Skeletal muscle tissue (tissue), 4 donors: ENCODE data around the gene KCNIP4. TPM values are rescaled to one million over a fixed set of nuclear protein-coding genes. Genes with fewer than 3 reads are reported as not detected.

Source experiments
- H3K27ac ChIP-seq: one replicate; pipeline ENCODE4 v1.7.0; 2013; ENCODE audit warnings: mild to moderate bottlenecking, low read depth, low read length, inconsistent platforms
- H3K27me3 ChIP-seq, 3 donors: one replicate each; pipeline ENCODE4 v1.7.0; 2013; ENCODE audit warnings: low read length in 3 of 3; ENCODE audit not compliant: control insufficient read depth in 3 of 3, insufficient read depth in 3 of 3
- H3K36me3 ChIP-seq, 3 donors: one replicate each; pipeline ENCODE4 v1.7.0; 2013; ENCODE audit warnings: low read length in 3 of 3; ENCODE audit not compliant: control insufficient read depth in 3 of 3, insufficient read depth in 3 of 3
- H3K4me1 ChIP-seq, 3 donors: one replicate each; pipeline ENCODE4 v1.7.0; 2013; ENCODE audit warnings: low read length in 3 of 3, mild to moderate bottlenecking in 3 of 3; ENCODE audit not compliant: control insufficient read depth in 3 of 3, insufficient read depth in 3 of 3
- H3K4me3 ChIP-seq, 3 donors: one replicate each; pipeline ENCODE4 v1.7.0; 2013; ENCODE audit warnings: low read length in 3 of 3
- H3K9ac ChIP-seq, 3 donors: one replicate each; pipeline ENCODE4 v1.7.0; 2013; ENCODE audit warnings: low read length in 3 of 3, mild to moderate bottlenecking in 3 of 3, moderate library complexity in 2 of 3, low read depth in 1 of 3
- H3K9me3 ChIP-seq, 3 donors: one replicate each; pipeline ENCODE4 v1.7.0; 2013; ENCODE audit warnings: low read length in 3 of 3; ENCODE audit not compliant: control insufficient read depth in 3 of 3
- total RNA-seq: library from RNA; depleted of rRNA; stranded (reverse); fragments of >200 nt; gene quantifications from one replicate; pipeline ENCODE4 v1.2.3, GENCODE V29; 2014
- donor health status: Osteomylitis.

The KCNIP4 gene
- total RNA-seq, 1 donor from 2014 or later: 0.52 TPM

DNA sequence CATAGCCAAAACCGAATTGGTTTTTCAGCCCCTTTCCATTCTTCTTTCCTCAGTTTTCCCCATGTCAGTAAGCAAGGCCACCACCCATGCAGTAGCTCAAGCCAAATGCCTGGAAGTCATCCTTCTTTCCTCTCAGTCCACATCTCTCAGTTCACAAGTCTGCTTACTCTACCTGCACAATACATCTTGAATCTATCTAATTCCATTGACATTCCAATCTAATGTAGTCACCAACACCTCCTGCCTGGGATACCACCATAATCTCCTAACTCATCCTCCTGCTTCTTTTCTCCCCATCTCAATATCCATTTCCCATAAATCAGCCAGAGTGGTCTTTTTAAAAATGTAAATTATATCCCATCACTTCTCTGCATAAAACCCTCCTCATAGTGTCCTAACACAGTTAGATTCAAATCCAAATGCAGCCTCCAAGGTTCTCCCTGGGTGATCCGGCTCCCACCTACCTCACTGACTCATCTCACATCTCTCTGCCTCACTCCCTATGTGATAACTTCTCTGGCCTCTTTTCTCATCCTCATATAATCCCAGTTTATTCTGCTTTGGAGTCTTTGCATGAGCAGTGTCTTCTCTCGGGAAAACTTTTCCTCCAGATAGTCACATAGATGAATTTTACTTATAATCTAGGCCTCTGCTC is 26.9 kb downstream of the KCNIP4 start:
- Histone ChIP-seq H3K4me3 (no peak overlapping the region), H3K27ac (no peak overlapping the region), H3K9ac (no peak overlapping the region), H3K4me1 (no peaks in the 10 kb centered on the region), H3K27me3 (no peaks in the 10 kb centered on the region), H3K9me3 (no peaks in the 10 kb centered on the region), H3K36me3 (no peaks in the 10 kb centered on the region)

DNA sequence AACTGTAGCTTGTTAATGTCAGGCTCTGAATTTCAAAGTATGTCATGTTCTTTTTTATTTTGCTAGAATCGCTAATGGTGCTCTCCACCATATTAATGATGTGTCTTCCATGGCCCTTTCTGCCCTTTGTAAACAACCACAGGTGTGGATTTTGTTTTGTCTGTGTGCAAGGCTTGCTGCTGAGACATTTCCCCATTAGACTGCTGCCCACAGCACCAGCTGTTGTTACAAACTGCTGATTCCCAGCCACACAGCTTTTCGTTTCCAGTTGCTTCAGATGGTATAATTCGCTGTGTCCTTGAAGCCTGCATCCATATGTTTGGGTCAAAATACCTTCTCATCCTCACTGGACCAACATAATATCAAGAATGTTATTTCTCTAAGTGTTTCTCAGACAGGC is 32.8 kb downstream of the KCNIP4 start:
- H3K9me3 ChIP-seq: no peaks in the 10 kb centered on the region
- H3K9ac ChIP-seq: no peak overlapping the region
- H3K4me1 ChIP-seq: no peaks in the 10 kb centered on the region
- H3K36me3 ChIP-seq: no peaks in the 10 kb centered on the region
- H3K4me3 ChIP-seq: no peak overlapping the region
- no peak overlapping the region for H3K27ac ChIP-seq
- no peaks in the 10 kb centered on the region for H3K27me3 ChIP-seq

- peaks cover 3 to 4% (median 4%) of the 10 kb centered on the region in 3 donors for H3K9me3 ChIP-seq
- no peaks in the 10 kb centered on the region for H3K36me3 ChIP-seq
- no peak overlapping the region for H3K9ac ChIP-seq
- H3K27me3 ChIP-seq: no peaks in the 10 kb centered on the region
- H3K4me1 ChIP-seq: no peaks in the 10 kb centered on the region
- H3K4me3 ChIP-seq: no peak overlapping the region
- no peak overlapping the region for H3K27ac ChIP-seq
Observed at GRCh38 chr4:21901831-21902230, 46.7 kb downstream of the KCNIP4 start.

DNA sequence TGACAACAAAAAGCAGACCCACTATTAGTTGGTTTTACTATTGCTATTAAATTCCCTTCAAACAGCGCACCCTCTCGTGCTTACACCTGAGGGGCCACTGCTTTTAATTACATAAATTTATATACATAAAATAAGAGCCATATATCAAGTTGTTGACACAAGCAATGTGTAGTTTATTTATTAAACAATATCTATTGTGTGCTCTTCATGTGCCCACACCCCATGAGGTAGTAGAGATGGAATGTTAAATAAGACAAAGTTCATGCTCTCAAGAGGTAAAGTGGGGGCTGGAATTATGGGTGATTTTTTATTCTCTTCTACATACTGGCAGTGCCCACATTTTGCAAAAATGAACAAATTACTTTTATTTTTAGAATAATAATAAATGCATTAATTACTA is 47.3 kb downstream of the KCNIP4 start:
- no peaks in the 10 kb centered on the region for H3K27me3 ChIP-seq
- H3K9ac ChIP-seq: no peak overlapping the region
- H3K4me1 ChIP-seq: no peaks in the 10 kb centered on the region
- peaks cover 3 to 4% (median 4%) of the 10 kb centered on the region in 3 donors for H3K9me3 ChIP-seq
- no peak overlapping the region for H3K4me3 ChIP-seq
- H3K36me3 ChIP-seq: no peaks in the 10 kb centered on the region
- no peak overlapping the region for H3K27ac ChIP-seq

DNA sequence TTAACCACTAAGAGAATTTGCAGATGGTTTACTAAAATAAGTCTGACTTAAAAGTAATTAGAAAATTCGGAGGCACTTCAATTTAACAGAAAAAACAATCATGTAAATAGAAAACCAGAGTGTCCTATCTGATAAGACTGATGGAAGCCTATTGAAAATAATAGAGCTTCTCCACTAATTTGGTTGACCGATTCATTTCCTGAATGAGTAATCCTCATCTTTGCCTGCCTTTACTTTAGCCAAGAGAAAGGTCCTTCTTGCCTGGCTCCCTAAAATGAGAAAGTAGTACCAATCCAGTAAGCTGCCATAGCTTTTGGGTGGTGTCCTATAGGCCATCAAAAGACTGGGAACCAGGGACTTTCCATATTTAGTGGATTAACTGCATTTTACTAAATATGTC is 48.4 kb downstream of the KCNIP4 start:
- no peak overlapping the region for H3K9ac ChIP-seq
- H3K36me3 ChIP-seq: no peaks in the 10 kb centered on the region
- H3K4me1 ChIP-seq: no peaks in the 10 kb centered on the region
- H3K4me3 ChIP-seq: no peak overlapping the region
- H3K27ac ChIP-seq: no peak overlapping the region
- H3K27me3 ChIP-seq: no peaks in the 10 kb centered on the region
- H3K9me3 ChIP-seq: peaks cover 3 to 4% (median 4%) of the 10 kb centered on the region in 3 donors

DNA sequence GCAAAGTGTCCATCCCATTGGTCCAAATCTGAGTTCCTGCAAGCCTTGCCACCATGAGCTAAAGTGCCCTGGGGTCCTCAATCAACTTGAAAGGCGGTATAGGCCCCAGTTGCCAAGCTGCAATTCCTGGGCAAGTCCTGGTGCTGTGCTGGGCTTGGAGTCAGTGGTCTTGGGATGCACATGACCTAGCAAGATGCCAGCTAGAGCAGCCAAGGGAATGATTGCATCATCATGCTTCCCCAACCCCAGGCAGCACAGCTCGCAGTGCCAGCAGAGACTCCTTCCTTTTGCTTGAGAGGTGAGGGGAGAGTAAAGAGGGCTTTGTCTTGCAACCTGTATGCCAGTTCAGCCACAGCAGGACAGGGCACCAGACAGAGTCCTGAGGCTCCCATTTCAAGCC is 50.5 kb downstream of the KCNIP4 start:
- H3K27ac ChIP-seq: no peak overlapping the region
- peaks cover 3 to 4% (median 4%) of the 10 kb centered on the region in 3 donors for H3K9me3 ChIP-seq
- no peaks in the 10 kb centered on the region for H3K4me1 ChIP-seq
- no peak overlapping the region for H3K4me3 ChIP-seq
- H3K27me3 ChIP-seq: no peaks in the 10 kb centered on the region
- no peaks in the 10 kb centered on the region for H3K36me3 ChIP-seq
- H3K9ac ChIP-seq: no peak overlapping the region

GRCh38 chr4:21896767-21897166 is 51.8 kb downstream of the KCNIP4 start:
- H3K4me3 ChIP-seq: no peak overlapping the region
- H3K27ac ChIP-seq: no peak overlapping the region
- no peaks in the 10 kb centered on the region for H3K27me3 ChIP-seq

DNA sequence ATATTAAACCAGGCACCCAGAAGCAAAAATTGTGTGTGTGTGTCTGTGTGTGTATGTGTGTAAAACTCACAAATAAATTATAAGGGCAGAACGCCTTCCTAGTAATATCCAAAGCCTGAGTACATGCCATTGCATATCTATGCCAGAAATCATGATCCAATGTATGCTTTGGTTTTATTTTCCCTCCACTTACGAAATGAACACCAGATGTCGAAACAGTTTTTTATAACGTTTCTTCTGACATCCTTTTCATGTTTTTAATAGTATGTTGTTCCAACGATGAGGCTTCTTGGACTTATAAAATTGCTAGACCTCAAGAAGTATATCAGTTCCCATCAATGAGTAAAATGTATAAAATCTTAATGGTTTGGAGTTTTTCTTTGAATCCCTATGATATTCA is 55.4 kb downstream of the KCNIP4 start:
- no peak overlapping the region for H3K4me3 ChIP-seq
- H3K9me3 ChIP-seq: peaks cover 0 to 4% (median 4%) of the 10 kb centered on the region in 3 donors
- H3K9ac ChIP-seq: no peak overlapping the region
- H3K27me3 ChIP-seq: no peaks in the 10 kb centered on the region
- no peaks in the 10 kb centered on the region for H3K36me3 ChIP-seq
- no peaks in the 10 kb centered on the region for H3K4me1 ChIP-seq
- H3K27ac ChIP-seq: no peak overlapping the region

More at GRCh38 chr4:21896767-21897166, 51.8 kb downstream of the KCNIP4 start:
- Histone ChIP-seq H3K36me3 (no peaks in the 10 kb centered on the region), H3K9me3 (peaks cover 3 to 4% (median 4%) of the 10 kb centered on the region in 3 donors), H3K9ac (no peak overlapping the region), H3K4me1 (no peaks in the 10 kb centered on the region)

GRCh38 chr4:21890231-21890630 is 58.3 kb downstream of the KCNIP4 start:
- Histone ChIP-seq H3K27me3 (no peaks in the 10 kb centered on the region), H3K27ac (no peak overlapping the region), H3K36me3 (no peaks in the 10 kb centered on the region), H3K9ac (no peak overlapping the region), H3K4me1 (no peaks in the 10 kb centered on the region), H3K4me3 (no peak overlapping the region), H3K9me3 (no peaks in the 10 kb centered on the region)

GRCh38 chr4:21888195-21888976 is 60.2 kb downstream of the KCNIP4 start:
- H3K36me3 ChIP-seq: no peaks in the 10 kb centered on the region
- H3K9ac ChIP-seq: no peak overlapping the region

More at GRCh38 chr4:21888195-21888976, 60.2 kb downstream of the KCNIP4 start:
- H3K9me3 ChIP-seq: no peaks in the 10 kb centered on the region
- H3K4me3 ChIP-seq: no peak overlapping the region
- no peak overlapping the region for H3K27ac ChIP-seq
- no peaks in the 10 kb centered on the region for H3K27me3 ChIP-seq
- H3K4me1 ChIP-seq: no peaks in the 10 kb centered on the region
